SK-MEL-5 (cell line): ENCODE measurements around the gene ARHGAP23. TPM values are rescaled to one million over a fixed set of nuclear protein-coding genes. Genes with fewer than 3 reads are reported as not detected.

ENCODE experiments used
- DNase-seq: peaks from one replicate; pipeline ENCODE4 v3.0.0-alpha.2; 2016; ENCODE audit warnings: low read depth, low spot score
- in situ Hi-C: cut with HindIII; loops from 2 replicates; pipeline ENCODE4 v1.10.0; 2016; ENCODE audit warnings: low sequenced_read_pairs, high pct_unique_total_duplicates, low pct_unique_long_range_greater_than_20kb
- total RNA-seq: library from RNA; depleted of rRNA; stranded (reverse); fragments of >200 nt; shearing (Covaris generic); gene quantifications from 2 replicates; pipeline ENCODE4 v1.2.3, GENCODE V29; 2014

The ARHGAP23 gene
- total RNA-seq, 1 experiment from 2014 or later, result 0.34 TPM

- no peak for DNase-seq
- in situ Hi-C loops, result no loop called here
These were observed 8.7 kb upstream of the ARHGAP23 start for GRCh38 chr17:38419508-38419981.

GRCh38 chr17:38420518-38420917 is 7.7 kb upstream of the ARHGAP23 start:
- in situ Hi-C loops, result no loop called here
- no peak for DNase-seq

GRCh38 chr17:38421171-38421841 is 7.0 kb upstream of the ARHGAP23 start:
- DNase-seq, result no peak
- in situ Hi-C loops, result no loop called here

- no peak for DNase-seq
- in situ Hi-C loops, result no loop called here
These were observed 6.1 kb upstream of the ARHGAP23 start for GRCh38 chr17:38421871-38422827.

DNA sequence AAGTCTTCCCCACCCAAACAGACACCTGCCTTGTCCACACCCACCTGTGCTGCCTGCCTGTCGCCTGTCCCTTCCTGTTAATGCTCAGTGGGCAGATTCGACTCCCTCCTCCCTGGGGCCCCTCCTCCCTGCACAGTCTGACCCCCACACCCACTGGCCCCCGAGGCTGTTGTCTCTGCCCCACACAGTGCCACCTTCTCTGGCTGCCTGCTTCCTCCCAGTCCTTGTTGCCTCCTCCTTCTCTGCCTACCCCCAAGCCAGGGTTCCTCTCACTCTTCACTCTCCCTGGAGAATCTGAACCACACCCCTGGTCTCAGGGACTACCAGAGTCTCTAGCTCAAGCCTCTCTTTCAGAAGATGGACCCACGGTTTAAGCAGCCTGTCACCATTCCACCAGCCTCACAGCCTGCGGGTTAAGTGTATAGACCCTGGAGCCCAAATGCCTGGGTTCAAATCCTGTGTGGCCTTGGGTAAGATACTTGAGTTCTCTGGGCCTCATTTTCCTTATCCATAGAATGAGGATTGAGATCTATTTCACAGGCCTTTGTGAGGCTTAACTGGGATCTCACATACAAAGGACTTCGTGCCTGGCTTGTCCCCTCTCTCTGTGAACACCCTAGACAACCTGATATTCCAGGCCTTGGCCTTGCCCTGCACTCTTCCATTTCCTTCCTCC is 3.8 kb upstream of the ARHGAP23 start:
- no peak for DNase-seq
- in situ Hi-C loops, result no loop called here

GRCh38 chr17:38425031-38425430 is 3.2 kb upstream of the ARHGAP23 start:
- in situ Hi-C loops, result no loop called here

DNA sequence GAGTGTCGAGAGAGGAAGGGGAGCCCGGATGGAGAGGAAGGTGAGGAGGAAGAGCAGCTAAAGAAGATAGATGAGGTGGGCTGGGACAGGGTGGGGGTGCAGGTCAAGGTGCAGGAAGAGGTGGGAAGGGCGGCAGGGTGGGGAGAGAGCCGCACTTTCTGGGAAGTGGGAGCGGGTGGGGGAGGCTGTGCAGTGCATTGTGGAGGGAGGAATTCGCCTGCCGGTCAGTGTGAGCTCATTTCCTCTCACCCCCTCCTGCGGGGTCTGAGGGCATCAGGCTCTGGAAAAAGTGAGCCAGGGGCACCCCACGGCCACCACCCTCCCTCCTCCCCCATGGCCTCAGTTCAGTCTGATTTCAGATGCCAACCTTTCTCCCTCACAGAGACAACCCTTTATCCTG is 2.5 kb upstream of the ARHGAP23 start:
- no peak for DNase-seq
- in situ Hi-C loops, result no loop called here

More at GRCh38 chr17:38425031-38425430, 3.2 kb upstream of the ARHGAP23 start:
- no peak for DNase-seq

GRCh38 chr17:38426441-38426840 is 1.8 kb upstream of the ARHGAP23 start:
- in situ Hi-C loops, result no loop called here
- no peak for DNase-seq

- DNase-seq, result no peak
- in situ Hi-C loops, result no loop called here
These were observed 909 bp upstream of the ARHGAP23 start for GRCh38 chr17:38427160-38427949.

GRCh38 chr17:38428643-38429371 is 543 bp downstream of the ARHGAP23 start:
- DNase-seq, result no peak

GRCh38 chr17:38429476-38430100 is 1.3 kb downstream of the ARHGAP23 start:
- in situ Hi-C loops, result no loop called here
- DNase-seq, result no peak

More at GRCh38 chr17:38428643-38429371, 543 bp downstream of the ARHGAP23 start:
- in situ Hi-C loops, result no loop called here

- in situ Hi-C loops, result no loop called here
- no peak for DNase-seq
These were observed 2.1 kb downstream of the ARHGAP23 start for GRCh38 chr17:38430316-38430715.

- DNase-seq, result no peak
- in situ Hi-C loops, result no loop called here
These were observed 2.6 kb downstream of the ARHGAP23 start for GRCh38 chr17:38430822-38431221.

DNA sequence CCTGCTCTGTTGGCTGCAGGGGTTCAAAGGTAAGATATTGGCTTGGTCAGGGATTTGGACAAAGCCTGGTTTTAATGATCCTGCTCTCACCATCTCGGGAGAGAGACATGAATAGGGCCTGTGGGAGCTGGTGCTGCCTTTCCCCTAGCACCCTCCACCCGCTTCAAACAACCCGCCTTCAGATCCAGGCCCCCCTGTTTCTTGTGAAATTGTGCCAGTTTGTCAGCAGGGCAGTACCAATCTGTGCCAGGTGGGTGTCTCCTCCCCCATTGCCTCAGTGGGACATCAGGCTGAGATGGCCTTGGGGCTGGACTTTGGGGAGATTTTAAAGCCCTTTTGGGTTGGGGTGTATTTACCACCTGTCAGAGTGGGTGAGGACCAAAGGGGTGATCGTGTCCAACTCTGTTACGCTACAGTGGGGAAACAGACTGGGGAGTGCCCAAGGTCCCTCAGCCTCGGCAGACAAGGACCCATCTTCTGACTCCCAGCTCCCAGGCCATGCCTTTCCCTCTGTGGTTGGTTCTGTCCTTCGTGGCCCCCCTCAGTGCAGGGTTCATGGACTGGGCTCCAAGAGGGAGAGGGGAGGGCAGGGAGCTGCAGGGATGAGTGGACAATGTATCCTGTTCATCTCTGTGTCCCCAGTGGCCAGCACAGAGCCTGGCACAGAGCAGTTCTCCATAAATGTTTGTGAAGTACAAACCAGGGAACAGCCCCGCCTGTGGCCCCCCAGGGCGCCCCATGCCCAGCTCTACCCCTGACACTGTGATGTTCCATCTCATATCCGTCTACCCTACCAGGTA is 3.3 kb downstream of the ARHGAP23 start:
- no peak for DNase-seq
- in situ Hi-C loops, result no loop called here

- DNase-seq, result no peak
- in situ Hi-C loops, result no loop called here
These were observed 6.0 kb downstream of the ARHGAP23 start for GRCh38 chr17:38434178-38434665.
